WTC11 (cell line): ENCODE measurements around the gene ELMO1. TPM values are rescaled to one million over a fixed set of nuclear protein-coding genes. Genes with fewer than 3 reads are reported as not detected.

Experiments
- ATAC-seq: fragments of 200-7000 bp; cut with Tn5 transposase; 2 replicates; pipeline ENCODE4 v1.10.0; 2021; ENCODE audit warnings: mild to moderate bottlenecking, moderate library complexity
- CTCF ChIA-PET: fragments of 300-600 bp; sonication (Branson Sonifier 250); formaldehyde crosslinking; loops from one replicate; lab custom pipeline; 2021; ENCODE audit warnings: antibody characterized with exemption; lab: Charles Lee
- POLR2A ChIA-PET: fragments of 350-600 bp; sonication (Branson Sonifier 250); formaldehyde crosslinking; loops from one replicate; lab custom pipeline; 2021; ENCODE audit warnings: antibody characterized with exemption; lab: Charles Lee
- DNase-seq: peaks from one replicate; pipeline ENCODE4 v3.0.0; 2021; ENCODE audit warnings: low spot score
- H3K27ac Mint-ChIP-seq: 2 replicates; pipeline ENCODE4 v1.8.0; 2021; ENCODE audit warnings: mixed read lengths
- H3K27me3 Mint-ChIP-seq: 2 replicates; pipeline ENCODE4 v1.8.0; 2021; ENCODE audit warnings: low read depth, mild to moderate bottlenecking, moderate library complexity, mixed read lengths
- H3K36me3 Mint-ChIP-seq: 2 replicates; pipeline ENCODE4 v1.8.0; 2021; ENCODE audit warnings: mixed read lengths
- H3K4me1 Mint-ChIP-seq: 2 replicates; pipeline ENCODE4 v1.8.0; 2022; ENCODE audit warnings: mixed read lengths
- H3K4me3 Mint-ChIP-seq: 2 replicates; pipeline ENCODE4 v1.8.0; 2021; ENCODE audit warnings: mild to moderate bottlenecking, moderate library complexity, mixed read lengths
- H3K9me3 Mint-ChIP-seq: 2 replicates; pipeline ENCODE4 v1.8.0; 2021; ENCODE audit warnings: mixed read lengths
- FOXJ3 ChIP-seq: sonication (generic); formaldehyde crosslinking; IDR thresholded peaks from 2 replicates; pipeline ENCODE4 v1.9.0; 2021; ENCODE audit warnings: missing genetic modification reagents, mild to moderate bottlenecking, borderline replicate concordance
- FOXP1 ChIP-seq: sonication (generic); formaldehyde crosslinking; IDR thresholded peaks from 2 replicates; pipeline ENCODE4 v1.8.0; 2022; ENCODE audit warnings: missing genetic modification reagents, mild to moderate bottlenecking, moderate library complexity, borderline replicate concordance
- MYBL2 ChIP-seq: sonication (generic); formaldehyde crosslinking; IDR thresholded peaks from 2 replicates; pipeline ENCODE4 v1.8.1; 2023; ENCODE audit warnings: mild to moderate bottlenecking, moderate library complexity, missing genetic modification reagents
- NR2C2 ChIP-seq: sonication (generic); formaldehyde crosslinking; IDR thresholded peaks from 2 replicates; pipeline ENCODE4 v1.8.0; 2022; ENCODE audit warnings: mild to moderate bottlenecking, missing genetic modification reagents
- STAT6 ChIP-seq: sonication (generic); formaldehyde crosslinking; conservative IDR thresholded peaks from 2 replicates; pipeline ENCODE4 v1.8.1; 2023; ENCODE audit warnings: mild to moderate bottlenecking, low read depth, missing genetic modification reagents, moderate library complexity
- TEAD4 ChIP-seq: sonication (generic); formaldehyde crosslinking; IDR thresholded peaks from 2 replicates; pipeline ENCODE4 v1.8.0; 2022; ENCODE audit warnings: mild to moderate bottlenecking, missing genetic modification reagents
- TP53 ChIP-seq: sonication (generic); formaldehyde crosslinking; IDR thresholded peaks from 2 replicates; pipeline ENCODE4 v1.8.1; 2023; ENCODE audit warnings: mild to moderate bottlenecking, missing genetic modification reagents
- USF1 ChIP-seq: sonication (generic); formaldehyde crosslinking; IDR thresholded peaks from 2 replicates; pipeline ENCODE4 v1.8.0; 2022; ENCODE audit warnings: mild to moderate bottlenecking, missing genetic modification reagents
- USF2 ChIP-seq: sonication (generic); formaldehyde crosslinking; IDR thresholded peaks from 2 replicates; pipeline ENCODE4 v1.8.1; 2023; ENCODE audit warnings: mild to moderate bottlenecking, missing genetic modification reagents, moderate library complexity
- ZNF121 ChIP-seq: sonication (generic); formaldehyde crosslinking; IDR thresholded peaks from 2 replicates; pipeline ENCODE4 v1.8.0; 2023; ENCODE audit warnings: missing genetic modification reagents
- ZNF416 ChIP-seq: fragments of 250-450 bp; sonication (Bioruptor Pico); IDR thresholded peaks from 2 replicates; pipeline ENCODE4 v1.9.0; 2021; ENCODE audit warnings: mild to moderate bottlenecking, inconsistent platforms
- total RNA-seq: library from RNA; stranded (reverse); gene quantifications from 3 replicates; pipeline ENCODE4 v1.2.3, GENCODE V29; 2021
- TF ChIP-seq, protein P1 (sequence below): sonication (generic); formaldehyde crosslinking; IDR thresholded peaks from 2 replicates; pipeline ENCODE4 v1.8.0; 2023; ENCODE audit warnings: missing genetic modification reagents, mild to moderate bottlenecking, borderline replicate concordance
- TF ChIP-seq, protein P2 (sequence below): sonication (generic); formaldehyde crosslinking; IDR thresholded peaks from 2 replicates; pipeline ENCODE4 v1.8.1; 2022; ENCODE audit warnings: low read depth, mild to moderate bottlenecking, moderate library complexity, missing genetic modification reagents, borderline replicate concordance

ELMO1 gene
- total RNA-seq, 1 experiment from 2014 or later, result 19.4 TPM

DNA sequence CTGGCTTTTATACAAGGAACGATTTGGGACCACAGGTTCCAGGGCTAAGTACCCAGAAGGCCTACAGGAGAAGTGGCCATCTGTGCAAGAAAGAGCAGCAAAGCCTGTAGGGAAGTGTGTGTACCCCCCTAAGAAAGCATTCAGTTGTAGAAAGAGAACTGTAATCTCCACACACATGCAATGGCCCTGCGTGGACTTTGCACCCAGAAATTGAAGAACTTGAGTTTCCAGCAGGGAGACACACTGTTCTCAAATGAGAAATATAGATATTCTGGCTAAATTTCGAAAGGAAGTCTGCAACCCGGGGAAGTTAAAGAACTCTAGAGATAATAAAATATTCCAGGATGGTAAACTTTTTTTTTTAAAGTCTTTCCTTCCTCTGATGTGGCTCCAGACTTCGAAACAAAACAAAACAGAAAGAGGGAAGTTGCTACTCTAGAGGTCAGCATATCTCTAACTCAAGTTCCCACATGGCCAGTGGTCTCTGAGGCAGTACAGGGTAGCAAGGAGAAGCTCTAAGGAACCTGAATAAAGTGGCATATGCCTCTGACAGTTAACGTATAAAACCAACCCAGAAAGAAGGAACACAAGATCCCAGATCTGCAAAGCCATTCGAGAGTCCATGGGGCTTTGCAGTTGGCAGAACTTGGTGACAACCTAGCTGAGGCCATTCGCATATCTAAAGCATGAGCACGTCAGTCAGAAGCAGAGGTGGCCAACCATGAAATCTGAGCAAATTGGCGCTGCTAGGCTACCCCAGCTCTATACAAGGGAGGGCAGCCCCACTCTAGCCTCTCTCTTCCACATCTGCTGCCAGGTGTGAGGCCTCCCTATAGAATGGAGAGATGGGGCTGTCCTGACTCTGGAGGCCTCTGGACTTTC is 56.6 kb downstream of the ELMO1 start:
- H3K4me1 Mint-ChIP-seq, result peaks cover 58% of the 10 kb centered on the region
- ATAC-seq (peak; percentile 8; the same call in 1 of the 2 replicates), DNase-seq (no peak)
- POLR2A ChIA-PET, result no interaction called here
- no peaks in the 10 kb centered on the region for H3K9me3 Mint-ChIP-seq
- TF ChIP-seq NR2C2 (CRISPR knock-in tag) (no peak), TEAD4 (CRISPR knock-in tag) (no peak)
- no peaks in the 10 kb centered on the region for H3K36me3 Mint-ChIP-seq
- no peaks in the 10 kb centered on the region for H3K27me3 Mint-ChIP-seq
- no peak overlapping the region for H3K27ac Mint-ChIP-seq
- H3K4me3 Mint-ChIP-seq, result no peak overlapping the region
- CTCF ChIA-PET, result interaction anchor here (1.0 to 2.1 kb wide), 2 partner anchors 58 to 157 kb away, joined by 3 to 4 read pairs; no protein-coding TSS in a partner anchor

GRCh38 chr7:37390114-37390513 is 58.5 kb downstream of the ELMO1 start:
- Mint-ChIP-seq H3K27me3 (no peaks in the 10 kb centered on the region), H3K4me1 (peaks cover 65% of the 10 kb centered on the region), H3K4me3 (peak overlapping the region; percentile 2; the same call in 1 of the 2 replicates), H3K9me3 (no peaks in the 10 kb centered on the region)
- CTCF ChIA-PET, result no interaction called here
- no peak for DNase-seq
- ATAC-seq, result peak; percentile 81
- TF ChIP-seq STAT6 (CRISPR knock-in tag), result no peak
- TF ChIP-seq ZNF121 (CRISPR knock-in tag), result no peak
- no peak for TF ChIP-seq TP53 (CRISPR knock-in tag)
- TF ChIP-seq USF1 (CRISPR knock-in tag), result no peak
- TF ChIP-seq, protein P1, sequence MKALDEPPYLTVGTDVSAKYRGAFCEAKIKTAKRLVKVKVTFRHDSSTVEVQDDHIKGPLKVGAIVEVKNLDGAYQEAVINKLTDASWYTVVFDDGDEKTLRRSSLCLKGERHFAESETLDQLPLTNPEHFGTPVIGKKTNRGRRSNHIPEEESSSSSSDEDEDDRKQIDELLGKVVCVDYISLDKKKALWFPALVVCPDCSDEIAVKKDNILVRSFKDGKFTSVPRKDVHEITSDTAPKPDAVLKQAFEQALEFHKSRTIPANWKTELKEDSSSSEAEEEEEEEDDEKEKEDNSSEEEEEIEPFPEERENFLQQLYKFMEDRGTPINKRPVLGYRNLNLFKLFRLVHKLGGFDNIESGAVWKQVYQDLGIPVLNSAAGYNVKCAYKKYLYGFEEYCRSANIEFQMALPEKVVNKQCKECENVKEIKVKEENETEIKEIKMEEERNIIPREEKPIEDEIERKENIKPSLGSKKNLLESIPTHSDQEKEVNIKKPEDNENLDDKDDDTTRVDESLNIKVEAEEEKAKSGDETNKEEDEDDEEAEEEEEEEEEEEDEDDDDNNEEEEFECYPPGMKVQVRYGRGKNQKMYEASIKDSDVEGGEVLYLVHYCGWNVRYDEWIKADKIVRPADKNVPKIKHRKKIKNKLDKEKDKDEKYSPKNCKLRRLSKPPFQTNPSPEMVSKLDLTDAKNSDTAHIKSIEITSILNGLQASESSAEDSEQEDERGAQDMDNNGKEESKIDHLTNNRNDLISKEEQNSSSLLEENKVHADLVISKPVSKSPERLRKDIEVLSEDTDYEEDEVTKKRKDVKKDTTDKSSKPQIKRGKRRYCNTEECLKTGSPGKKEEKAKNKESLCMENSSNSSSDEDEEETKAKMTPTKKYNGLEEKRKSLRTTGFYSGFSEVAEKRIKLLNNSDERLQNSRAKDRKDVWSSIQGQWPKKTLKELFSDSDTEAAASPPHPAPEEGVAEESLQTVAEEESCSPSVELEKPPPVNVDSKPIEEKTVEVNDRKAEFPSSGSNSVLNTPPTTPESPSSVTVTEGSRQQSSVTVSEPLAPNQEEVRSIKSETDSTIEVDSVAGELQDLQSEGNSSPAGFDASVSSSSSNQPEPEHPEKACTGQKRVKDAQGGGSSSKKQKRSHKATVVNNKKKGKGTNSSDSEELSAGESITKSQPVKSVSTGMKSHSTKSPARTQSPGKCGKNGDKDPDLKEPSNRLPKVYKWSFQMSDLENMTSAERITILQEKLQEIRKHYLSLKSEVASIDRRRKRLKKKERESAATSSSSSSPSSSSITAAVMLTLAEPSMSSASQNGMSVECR (CRISPR knock-in tag), result no peak
- TF ChIP-seq USF2 (CRISPR knock-in tag), result no peak
- TF ChIP-seq ZNF416 (CRISPR knock-in tag), result no peak
- no peak for TF ChIP-seq FOXP1 (CRISPR knock-in tag)
- no peak for TF ChIP-seq MYBL2
- no peak for TF ChIP-seq FOXJ3 (CRISPR knock-in tag)
- TF ChIP-seq, protein P2, sequence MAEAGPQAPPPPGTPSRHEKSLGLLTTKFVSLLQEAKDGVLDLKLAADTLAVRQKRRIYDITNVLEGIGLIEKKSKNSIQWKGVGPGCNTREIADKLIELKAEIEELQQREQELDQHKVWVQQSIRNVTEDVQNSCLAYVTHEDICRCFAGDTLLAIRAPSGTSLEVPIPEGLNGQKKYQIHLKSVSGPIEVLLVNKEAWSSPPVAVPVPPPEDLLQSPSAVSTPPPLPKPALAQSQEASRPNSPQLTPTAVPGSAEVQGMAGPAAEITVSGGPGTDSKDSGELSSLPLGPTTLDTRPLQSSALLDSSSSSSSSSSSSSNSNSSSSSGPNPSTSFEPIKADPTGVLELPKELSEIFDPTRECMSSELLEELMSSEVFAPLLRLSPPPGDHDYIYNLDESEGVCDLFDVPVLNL (CRISPR knock-in tag), result no peak
- TF ChIP-seq, all 79 proteins: peak for 0
- POLR2A ChIA-PET, result no interaction called here
- 0 out of 2 replicates have a peak overlapping the region, but pooled peaks have one; percentile 39 for H3K27ac Mint-ChIP-seq
- H3K36me3 Mint-ChIP-seq, result no peaks in the 10 kb centered on the region
